Smooth muscle cell (in vitro differentiated cells): Measurements from ENCODE around the gene ZNF783. TPM values are rescaled to one million over a fixed set of nuclear protein-coding genes. Genes with fewer than 3 reads are reported as not detected.

Experiments
- DNase-seq: peaks from one replicate; lab custom pipeline; 2025; ENCODE audit not compliant: unreplicated experiment; lab: John Stamatoyannopoulos, UW
- H2AFZ ChIP-seq: fragments of 200-600 bp; sonication (generic); 2 replicates; pipeline ENCODE4 v1.6.0; 2016; ENCODE audit warnings: antibody characterized with exemption, low read depth, mild to moderate bottlenecking
- H3F3A ChIP-seq: fragments of 200-600 bp; sonication (generic); 2 replicates; pipeline ENCODE4 v1.6.0; 2017; ENCODE audit warnings: antibody characterized with exemption, low read depth
- H3K27ac ChIP-seq: fragments of 200-600 bp; sonication (generic); 2 replicates; pipeline ENCODE4 v1.5.1; 2016; ENCODE audit warnings: low read depth, mild to moderate bottlenecking
- H3K27me3 ChIP-seq: fragments of 200-600 bp; sonication (generic); 2 replicates; pipeline ENCODE4 v1.6.1; 2016; ENCODE audit warnings: low read depth, mild to moderate bottlenecking
- H3K36me3 ChIP-seq: fragments of 200-600 bp; sonication (generic); 2 replicates; pipeline ENCODE4 v1.5.1; 2016; ENCODE audit warnings: low read depth
- H3K4me1 ChIP-seq: fragments of 200-600 bp; sonication (generic); 2 replicates; pipeline ENCODE4 v1.5.1; 2016; ENCODE audit warnings: low read depth
- H3K4me2 ChIP-seq: fragments of 200-600 bp; sonication (generic); 2 replicates; pipeline ENCODE4 v1.6.0; 2016; ENCODE audit warnings: mild to moderate bottlenecking
- H3K4me3 ChIP-seq: fragments of 200-600 bp; sonication (generic); 2 replicates; pipeline ENCODE4 v1.5.1; 2016; ENCODE audit warnings: mild to moderate bottlenecking
- H3K79me2 ChIP-seq: fragments of 200-600 bp; sonication (generic); 2 replicates; pipeline ENCODE4 v1.6.0; 2016; ENCODE audit warnings: low read depth, mild to moderate bottlenecking
- H3K9ac ChIP-seq: fragments of 200-600 bp; sonication (generic); 2 replicates; pipeline ENCODE4 v1.6.0; 2016; ENCODE audit warnings: low read depth
- H3K9me3 ChIP-seq: fragments of 200-600 bp; sonication (generic); replicated peaks from 2 replicates; pipeline ENCODE4 v1.5.1; 2016; ENCODE audit warnings: low read depth
- H4K20me1 ChIP-seq: fragments of 200-600 bp; sonication (generic); 2 replicates; pipeline ENCODE4 v1.6.0; 2016; ENCODE audit warnings: low read depth
- CTCF ChIP-seq: fragments of 200-600 bp; sonication (generic); IDR thresholded peaks from 2 replicates; pipeline ENCODE4 v1.5.1; 2017; ENCODE audit warnings: borderline replicate concordance, mild to moderate bottlenecking, antibody characterized with exemption; ENCODE audit not compliant: insufficient read depth, poor library complexity, severe bottlenecking
- WGBS: methylation state at CpG from one replicate; pipeline ENCODE4 v1.1.7; 2016; ENCODE audit warnings: low lambda C conversion rate; 5-methylcytosine and 5-hydroxymethylcytosine counted together
- polyA plus RNA-seq: library from polyadenylated mRNA; unstranded; fragments of >200 nt; fragmentation: Nextera tagmentation; extraction: Ambion mirVana; gene quantifications from 2 replicates; pipeline ENCODE4 v1.2.1, GENCODE V29; 2016
- total RNA-seq: library from RNA; depleted of rRNA; stranded (reverse); fragments of >200 nt; gene quantifications from 2 replicates; pipeline ENCODE4 v1.2.3, GENCODE V29; 2014

The ZNF783 gene
- total and polyA plus RNA-seq, 2 experiments from 2014 or later = 7.2 to 8.1 TPM

DNA sequence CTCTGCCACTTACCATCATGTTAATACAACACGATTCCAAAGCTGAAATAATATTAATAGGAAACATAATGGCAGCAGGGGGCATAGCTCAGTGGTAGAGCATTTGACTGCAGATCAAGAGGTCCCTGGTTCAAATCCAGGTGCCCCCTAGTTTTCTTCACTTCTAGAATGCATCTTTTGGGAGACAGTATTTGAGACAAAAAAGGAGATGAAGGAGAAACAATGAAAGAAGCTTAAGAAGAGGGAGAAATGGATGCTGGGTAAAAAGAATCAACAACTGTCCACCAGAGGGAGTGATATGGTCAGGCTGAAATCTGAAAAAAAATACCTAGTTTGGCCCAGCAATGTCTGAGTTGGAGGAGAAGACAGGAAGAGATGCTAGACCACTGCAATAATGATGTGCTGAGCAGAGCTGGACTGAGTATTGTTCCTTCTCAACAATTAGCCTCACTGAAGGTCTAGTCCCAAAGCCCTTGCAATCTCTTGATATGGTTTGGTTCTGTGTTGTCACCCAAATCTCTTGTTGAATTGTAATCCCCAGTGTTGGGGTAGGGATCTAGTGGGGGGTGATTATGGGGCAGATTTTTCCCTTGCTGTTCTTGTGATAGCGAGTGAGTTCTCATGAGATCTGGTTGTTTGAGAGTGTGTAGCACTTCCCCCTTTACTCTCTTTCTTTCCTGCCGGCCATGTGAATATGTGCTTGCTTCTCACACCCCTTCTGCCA lies 48.3 kb downstream of the ZNF783 start:
- Histone ChIP-seq H3K4me3 (no peak overlapping the region), H3K9ac (no peak overlapping the region), H4K20me1 (no peaks in the 10 kb centered on the region), H2AFZ (peak overlapping the region; percentile 30), H3K27me3 (no peaks in the 10 kb centered on the region), H3K36me3 (no peaks in the 10 kb centered on the region), H3K4me2 (no peak overlapping the region), H3F3A (no peaks in the 10 kb centered on the region), H3K79me2 (no peaks in the 10 kb centered on the region), H3K4me1 (no peaks in the 10 kb centered on the region), H3K9me3 (no peaks in the 10 kb centered on the region), H3K27ac (no peak overlapping the region)
- WGBS = 92% methylated on average over 3 of the region's 3 CpGs
- TF ChIP-seq CTCF = peak; percentile 61
- no peak for DNase-seq

- no peaks in the 10 kb centered on the region for H3K4me1 ChIP-seq
- no peaks in the 10 kb centered on the region for H3K36me3 ChIP-seq
- no peaks in the 10 kb centered on the region for H3F3A ChIP-seq
- H3K9me3 ChIP-seq = no peaks in the 10 kb centered on the region
- no peak overlapping the region for H3K4me2 ChIP-seq
- no peaks in the 10 kb centered on the region for H3K27me3 ChIP-seq
- no peak overlapping the region for H3K9ac ChIP-seq
- no peak for DNase-seq
- no peak overlapping the region for H3K4me3 ChIP-seq
- H3K27ac ChIP-seq = no peak overlapping the region
- H3K79me2 ChIP-seq = no peaks in the 10 kb centered on the region
- no peak for TF ChIP-seq CTCF
- WGBS = 76% methylated on average over 4 of the region's 4 CpGs
- no peaks in the 10 kb centered on the region for H4K20me1 ChIP-seq
- H2AFZ ChIP-seq = no peak overlapping the region
These were observed 49.1 kb downstream of the ZNF783 start for GRCh38 chr7:149310990-149311573.

DNA sequence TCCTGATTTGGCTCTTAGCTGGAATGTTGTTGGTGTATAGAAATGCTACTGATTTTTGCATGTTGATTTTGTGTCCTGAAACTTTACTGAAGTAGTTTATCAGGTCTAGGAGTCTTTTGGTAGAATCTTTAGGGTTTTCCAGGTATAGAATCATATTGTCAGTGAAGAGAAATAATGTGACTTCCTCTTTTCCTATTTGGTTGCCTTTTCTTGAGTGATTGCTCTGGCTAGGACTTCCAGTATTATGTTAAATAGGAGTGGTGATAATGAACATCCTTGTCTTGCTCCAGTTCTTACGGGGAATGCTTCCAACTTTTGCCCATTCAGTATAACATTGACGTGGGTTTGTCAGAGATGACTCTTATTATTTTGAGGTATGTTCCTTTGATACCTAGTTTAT lies 52.0 kb downstream of the ZNF783 start:
- Histone ChIP-seq H3K9ac (no peak overlapping the region), H3K4me1 (no peaks in the 10 kb centered on the region), H3K4me2 (no peak overlapping the region), H3F3A (no peaks in the 10 kb centered on the region), H2AFZ (no peak overlapping the region), H3K27me3 (no peaks in the 10 kb centered on the region), H3K27ac (no peak overlapping the region), H3K4me3 (no peak overlapping the region), H3K36me3 (no peaks in the 10 kb centered on the region), H3K79me2 (no peaks in the 10 kb centered on the region), H4K20me1 (no peaks in the 10 kb centered on the region), H3K9me3 (no peaks in the 10 kb centered on the region)
- TF ChIP-seq CTCF = no peak
- 83% methylated on average over 2 of the region's 2 CpGs for WGBS
- no peak for DNase-seq

DNA sequence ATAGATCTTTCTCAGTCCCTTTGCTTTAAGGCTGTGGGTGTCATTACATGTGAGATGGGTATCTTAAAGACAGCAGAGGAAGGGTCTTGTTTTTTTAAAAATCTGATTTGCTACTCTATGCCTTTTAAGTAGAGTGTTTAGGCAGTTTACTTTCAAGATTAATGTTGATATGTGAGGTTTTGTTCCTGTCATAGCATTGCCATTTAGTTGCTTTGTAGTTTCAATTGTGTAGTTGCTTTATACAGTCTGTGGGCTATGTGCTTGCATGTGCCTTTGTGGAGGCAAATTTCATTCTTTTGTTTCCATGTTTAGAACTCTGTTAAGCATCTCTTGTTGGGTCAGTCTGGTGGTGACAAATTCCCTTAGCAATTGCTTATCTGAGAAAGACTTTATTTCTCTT lies 54.6 kb downstream of the ZNF783 start:
- no peak for DNase-seq
- H3K27ac ChIP-seq = no peak overlapping the region

More for the DNA sequence above, 54.6 kb downstream of the ZNF783 start:
- H4K20me1 ChIP-seq = no peaks in the 10 kb centered on the region
- no peak overlapping the region for H2AFZ ChIP-seq
- H3F3A ChIP-seq = no peaks in the 10 kb centered on the region
- no peak overlapping the region for H3K4me3 ChIP-seq
- H3K27me3 ChIP-seq = no peaks in the 10 kb centered on the region
- H3K4me2 ChIP-seq = no peak overlapping the region
- no peaks in the 10 kb centered on the region for H3K36me3 ChIP-seq
- H3K9me3 ChIP-seq = no peaks in the 10 kb centered on the region
- TF ChIP-seq CTCF = no peak
- H3K4me1 ChIP-seq = no peaks in the 10 kb centered on the region
- no peak overlapping the region for H3K9ac ChIP-seq
- no peaks in the 10 kb centered on the region for H3K79me2 ChIP-seq
